Liver (tissue), 9 donors: ENCODE measurements around the gene DPPA5. TPM values are rescaled to one million over a fixed set of nuclear protein-coding genes. Genes with fewer than 3 reads are reported as not detected.

Source experiments
- DNase-seq: peaks from one replicate; pipeline ENCODE4 v3.0.0-alpha.2; 2017; ENCODE audit warnings: low spot score
- H3K27ac ChIP-seq, 2 donors: one replicate each; pipeline ENCODE4 v1.7.0; 2013; ENCODE audit warnings: inconsistent platforms in 2 of 2, low read length in 2 of 2, control low read depth in 1 of 2, low read depth in 1 of 2, mild to moderate bottlenecking in 1 of 2
- H3K27me3 ChIP-seq, 4 donors: one replicate each; pipeline versions ENCODE4 v1.6.1 to v1.7.0; 2013; ENCODE audit warnings: low read length in 3 of 4, inconsistent platforms in 1 of 4, mild to moderate bottlenecking in 1 of 4, moderate library complexity in 1 of 4; ENCODE audit not compliant: control insufficient read depth in 4 of 4, insufficient read depth in 4 of 4
- H3K36me3 ChIP-seq, 4 donors: one replicate each; pipeline versions ENCODE4 v1.6.1 to v1.7.0; 2013; ENCODE audit warnings: low read length in 3 of 4, mild to moderate bottlenecking in 3 of 4, low read depth in 1 of 4, moderate library complexity in 1 of 4; ENCODE audit not compliant: control insufficient read depth in 4 of 4, insufficient read depth in 3 of 4
- H3K4me1 ChIP-seq, 4 donors: one replicate each; pipeline versions ENCODE4 v1.6.1 to v1.7.0; 2013; ENCODE audit warnings: low read length in 3 of 4, mild to moderate bottlenecking in 3 of 4, moderate library complexity in 1 of 4; ENCODE audit not compliant: control insufficient read depth in 4 of 4, insufficient read depth in 4 of 4
- H3K4me3 ChIP-seq, 3 donors: one replicate each; pipeline versions ENCODE4 v1.6.1 to v1.7.0; 2013; ENCODE audit warnings: low read length in 3 of 3, control low read depth in 1 of 3, low read depth in 1 of 3, mild to moderate bottlenecking in 1 of 3
- H3K9ac ChIP-seq, 2 donors: one replicate each; pipeline ENCODE4 v1.7.0; 2013; ENCODE audit warnings: low read length in 2 of 2, mild to moderate bottlenecking in 2 of 2, moderate library complexity in 2 of 2, control low read depth in 1 of 2, low read depth in 1 of 2
- H3K9me3 ChIP-seq, 4 donors: one replicate each; pipeline versions ENCODE4 v1.6.1 to v1.7.0; 2013; ENCODE audit warnings: low read length in 3 of 4; ENCODE audit not compliant: control insufficient read depth in 4 of 4
- ATF3 ChIP-seq: IDR thresholded peaks from 2 replicates; pipeline ENCODE4 v1.6.1; 2016; ENCODE audit warnings: antibody characterized with exemption
- EGR1 ChIP-seq, 2 donors: IDR thresholded peaks; 2 replicates each; pipeline ENCODE4 v1.6.1; 2016 to 2018; ENCODE audit warnings: antibody characterized with exemption in 2 of 2, low read depth in 2 of 2
- FOXA2 ChIP-seq: IDR thresholded peaks from 2 replicates; pipeline ENCODE4 v1.6.1; 2016; ENCODE audit warnings: antibody characterized with exemption
- GABPA ChIP-seq, 2 donors: IDR thresholded peaks in 1 of 2; conservative IDR thresholded peaks in 1 of 2; 2 replicates each; pipeline ENCODE4 v1.6.1; 2016; ENCODE audit warnings: antibody characterized with exemption in 2 of 2, mild to moderate bottlenecking in 1 of 2, moderate library complexity in 1 of 2
- HNF4A ChIP-seq, 2 donors: conservative IDR thresholded peaks; 2 replicates each; pipeline ENCODE4 v1.6.1; 2016; ENCODE audit warnings: antibody characterized with exemption in 2 of 2, mild to moderate bottlenecking in 2 of 2
- HNF4G ChIP-seq: IDR thresholded peaks from 2 replicates; pipeline ENCODE4 v1.6.1; 2016; ENCODE audit warnings: antibody characterized with exemption
- JUND ChIP-seq, 2 donors: IDR thresholded peaks; 2 replicates each; pipeline ENCODE4 v1.6.1; 2016; ENCODE audit warnings: antibody characterized with exemption in 2 of 2
- MAX ChIP-seq: IDR thresholded peaks from 2 replicates; pipeline ENCODE4 v1.6.1; 2016; ENCODE audit warnings: antibody characterized with exemption
- RAD21 ChIP-seq, 2 donors: IDR thresholded peaks; 2 replicates each; pipeline ENCODE4 v1.6.1; 2016; ENCODE audit warnings: antibody characterized with exemption in 2 of 2, mild to moderate bottlenecking in 2 of 2
- REST ChIP-seq: IDR thresholded peaks from 2 replicates; pipeline ENCODE4 v1.6.1; 2016; ENCODE audit warnings: antibody characterized with exemption, mild to moderate bottlenecking
- RXRA ChIP-seq, 2 donors: IDR thresholded peaks; 2 replicates each; pipeline ENCODE4 v1.6.1; 2017 to 2018; ENCODE audit warnings: antibody characterized with exemption in 2 of 2, mild to moderate bottlenecking in 1 of 2
- SP1 ChIP-seq: IDR thresholded peaks from 2 replicates; pipeline ENCODE4 v1.6.1; 2018; ENCODE audit warnings: antibody characterized with exemption, mild to moderate bottlenecking
- YY1 ChIP-seq: IDR thresholded peaks from 2 replicates; pipeline ENCODE4 v1.6.1; 2016; ENCODE audit warnings: antibody characterized with exemption, mild to moderate bottlenecking
- ZBTB33 ChIP-seq: IDR thresholded peaks from 2 replicates; pipeline ENCODE4 v1.6.1; 2016; ENCODE audit warnings: antibody characterized with exemption
- WGBS: extraction: QIAGEN DNeasy Blood & Tissue Kit; methylation state at CpG from one replicate; pipeline ENCODE4 v1.1.7; 2013; 5-methylcytosine and 5-hydroxymethylcytosine counted together
- polyA plus RNA-seq, 2 donors: library from polyadenylated mRNA; stranded (reverse) in 1 of 2; unstranded in 1 of 2; fragments of 200-250 nt in 1 of 2; fragments of >200 nt in 1 of 2; fragmentation: Nextera tagmentation in 1 of 2; extraction: Ambion mirVana in 1 of 2; gene quantifications; one replicate each; pipeline versions ENCODE4 v1.2.1 to v1.2.3, GENCODE V29; 2013 to 2015
- total RNA-seq, 2 donors: library from RNA; depleted of rRNA; stranded (reverse); fragments of >200 nt; gene quantifications; one replicate each; pipeline ENCODE4 v1.2.3, GENCODE V29; 2014
- donor health status: healthy.
- donor health status: healthy.
- donor health status: healthy.
- donor health status: healthy.
- donor health status: healthy.

Gene DPPA5
- total and polyA plus RNA-seq, 4 donors = not detected

- H3K36me3 ChIP-seq = no peaks in the 10 kb centered on the region
- no peaks in the 10 kb centered on the region for H3K4me1 ChIP-seq
- H3K27ac ChIP-seq = no peak overlapping the region
- no peak for DNase-seq
- TF ChIP-seq FOXA2 (no peak), GABPA (IDR thresholded peaks at IDR 0.05 in 1 of 2, conservative IDR thresholded peaks at IDR 0.05 in 1 of 2) (no peak), RXRA (IDR thresholded peaks at IDR 0.05) (no peak), ATF3 (no peak)
- H3K9ac ChIP-seq = no peak overlapping the region
- peaks cover 0 to 7% (median 2%) of the 10 kb centered on the region in 4 donors for H3K9me3 ChIP-seq
- 68% methylated on average over 1 of the region's 1 CpG for WGBS
- no peaks in the 10 kb centered on the region for H3K27me3 ChIP-seq
- no peak overlapping the region for H3K4me3 ChIP-seq
These were observed 21.1 kb upstream of the DPPA5 start for GRCh38 chr6:73375216-73375615.

GRCh38 chr6:73372516-73372915 lies 18.4 kb upstream of the DPPA5 start:
- Histone ChIP-seq H3K36me3 (no peaks in the 10 kb centered on the region), H3K4me3 (no peak overlapping the region), H3K9ac (no peak overlapping the region), H3K4me1 (no peaks in the 10 kb centered on the region), H3K9me3 (peaks cover 0 to 7% (median 3%) of the 10 kb centered on the region in 4 donors), H3K27ac (no peak overlapping the region), H3K27me3 (no peaks in the 10 kb centered on the region)
- 84% methylated on average over 10 of the region's 10 CpGs for WGBS
- no peak for TF ChIP-seq ATF3
- TF ChIP-seq GABPA (IDR thresholded peaks at IDR 0.05 in 1 of 2, conservative IDR thresholded peaks at IDR 0.05 in 1 of 2) = no peak
- no peak for TF ChIP-seq HNF4G
- no peak for TF ChIP-seq REST
- TF ChIP-seq FOXA2 = no peak
- no peak for TF ChIP-seq RXRA (IDR thresholded peaks at IDR 0.05)
- no peak for TF ChIP-seq HNF4A (conservative IDR thresholded peaks at IDR 0.05)
- TF ChIP-seq ZBTB33 = no peak
- TF ChIP-seq SP1 = no peak
- no peak for TF ChIP-seq RAD21 (IDR thresholded peaks at IDR 0.05)
- DNase-seq = no peak

GRCh38 chr6:73371984-73372383 lies 17.9 kb upstream of the DPPA5 start:
- WGBS = 96% methylated on average over 4 of the region's 4 CpGs
- no peak for TF ChIP-seq RAD21 (IDR thresholded peaks at IDR 0.05)
- no peak for TF ChIP-seq JUND (IDR thresholded peaks at IDR 0.05)
- no peak for TF ChIP-seq EGR1 (IDR thresholded peaks at IDR 0.05; ENCODE audit: low read depth in 2 of 2)
- TF ChIP-seq ATF3 = no peak
- TF ChIP-seq FOXA2 = no peak
- TF ChIP-seq YY1 = no peak
- TF ChIP-seq ZBTB33 = no peak
- no peak for TF ChIP-seq MAX
- no peak for TF ChIP-seq REST
- no peak for TF ChIP-seq HNF4G

More at GRCh38 chr6:73371984-73372383, 17.9 kb upstream of the DPPA5 start:
- Histone ChIP-seq H3K9me3 (peaks cover 0 to 7% (median 3%) of the 10 kb centered on the region in 4 donors), H3K4me3 (no peak overlapping the region), H3K9ac (no peak overlapping the region), H3K4me1 (no peaks in the 10 kb centered on the region), H3K36me3 (no peaks in the 10 kb centered on the region), H3K27me3 (no peaks in the 10 kb centered on the region), H3K27ac (no peak overlapping the region)
- no peak for DNase-seq
